Stimulated activated CD8-positive, alpha-beta memory T cell treated with anti-CD3 and anti-CD28 coated beads, Interleukin-7, amount 100 ng/mL, for 1 hour (primary cell): ENCODE measurements around the gene KRT82.
"Not testable (repeated sequence)": the region's sequence is repeated elsewhere in the genome, so short reads cannot be mapped to it uniquely, and the experiment has no call there.

Source experiments
- DNase-seq, 2 donors: peaks; one replicate each; pipeline ENCODE4 v3.0.0-alpha.2; 2020; ENCODE audit warnings: low read depth in 2 of 2

The KRT82 gene

DNA sequence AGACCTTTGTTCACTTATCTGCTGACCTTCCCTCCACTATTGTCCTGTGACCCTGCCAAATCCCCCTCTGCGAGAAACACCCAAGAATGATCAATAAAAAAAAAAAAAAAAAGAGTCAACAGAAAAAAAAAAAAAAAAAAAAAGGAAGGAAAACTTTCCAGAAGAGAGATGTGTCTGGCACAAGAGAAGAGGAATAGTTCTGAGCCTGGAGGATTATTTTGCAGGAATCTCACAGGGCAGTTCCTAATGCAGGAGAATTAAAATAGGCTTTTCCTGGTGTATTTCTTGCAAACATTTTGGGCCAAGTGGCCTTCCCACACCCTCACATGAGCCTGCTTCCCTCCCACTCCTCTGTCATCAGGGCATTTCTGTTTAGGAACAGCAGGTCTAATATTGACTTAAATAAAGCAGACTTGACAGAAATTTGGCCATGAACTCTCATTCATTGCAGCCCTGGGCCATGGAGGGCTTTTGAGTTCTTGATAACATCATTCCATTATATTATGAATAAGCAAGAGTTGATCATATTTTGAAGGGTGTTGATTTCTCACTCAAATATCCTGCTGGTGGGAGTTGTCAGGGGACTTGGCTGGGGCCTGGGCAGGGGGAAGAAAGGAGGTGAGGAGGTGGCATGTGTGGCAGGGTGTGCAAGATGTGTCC lies 4.6 kb upstream of the KRT82 start:
- not testable (repeated sequence) for DNase-seq

DNA sequence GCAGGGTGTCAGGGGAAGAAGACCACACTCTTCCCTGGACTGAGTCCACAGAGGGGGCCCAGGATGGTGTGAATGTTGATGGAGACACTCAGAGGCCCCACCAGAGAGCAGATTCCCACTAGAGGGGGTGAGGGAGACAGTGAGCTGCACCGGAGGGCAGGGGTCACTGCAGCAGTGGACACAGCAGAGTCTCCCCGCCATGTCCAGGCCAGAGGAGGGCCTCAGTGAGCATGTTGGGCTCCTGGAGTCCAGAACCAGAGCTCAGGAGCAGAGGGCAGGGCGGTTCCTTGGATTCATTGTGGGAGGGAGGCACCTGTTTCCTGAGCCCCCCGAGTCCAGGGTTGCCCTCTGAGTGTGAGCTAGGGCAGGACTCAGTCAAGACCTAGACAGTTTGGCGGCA lies 1.8 kb upstream of the KRT82 start:
- no peak for DNase-seq

DNA sequence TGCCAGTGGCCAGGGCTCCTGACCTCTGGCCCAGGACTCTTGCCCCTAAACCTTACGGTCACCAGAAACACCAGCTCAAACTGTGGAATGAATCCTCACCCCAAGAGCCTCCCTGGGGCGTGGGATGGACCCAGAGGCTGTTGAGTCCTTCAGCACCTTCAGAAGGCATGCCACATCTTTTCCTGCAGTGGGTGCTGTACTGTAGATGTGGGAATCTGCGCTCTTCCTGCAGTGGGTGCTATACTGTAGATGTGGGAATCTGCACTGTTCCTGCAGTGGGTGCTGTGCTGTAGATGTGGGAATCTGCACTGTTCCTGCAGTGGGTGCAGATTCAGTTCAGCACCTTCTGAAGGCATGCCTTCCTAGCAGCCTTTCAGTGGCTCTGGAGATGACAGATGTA lies 1.2 kb downstream of the KRT82 start:
- no peak for DNase-seq

DNA sequence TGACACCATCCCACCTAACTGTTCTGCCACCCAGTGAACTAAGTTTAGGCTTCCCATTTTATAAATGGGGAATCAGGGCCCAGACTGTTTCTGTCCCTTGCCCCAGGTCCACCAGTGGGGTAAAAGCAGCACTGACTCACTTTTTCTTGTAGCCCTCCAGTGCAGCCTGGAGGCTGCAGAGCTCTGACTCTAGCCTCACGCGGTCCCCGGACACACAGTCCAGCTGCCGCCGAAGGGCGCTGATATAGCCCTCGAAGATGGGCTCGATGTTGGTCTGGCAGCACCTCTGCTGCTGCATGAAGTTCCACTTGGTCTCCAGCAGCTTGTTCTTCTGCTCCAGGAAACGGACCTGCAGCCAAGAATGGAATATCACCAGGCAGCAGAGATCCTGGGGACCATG lies 2.6 kb downstream of the KRT82 start:
- DNase-seq: no peak

DNA sequence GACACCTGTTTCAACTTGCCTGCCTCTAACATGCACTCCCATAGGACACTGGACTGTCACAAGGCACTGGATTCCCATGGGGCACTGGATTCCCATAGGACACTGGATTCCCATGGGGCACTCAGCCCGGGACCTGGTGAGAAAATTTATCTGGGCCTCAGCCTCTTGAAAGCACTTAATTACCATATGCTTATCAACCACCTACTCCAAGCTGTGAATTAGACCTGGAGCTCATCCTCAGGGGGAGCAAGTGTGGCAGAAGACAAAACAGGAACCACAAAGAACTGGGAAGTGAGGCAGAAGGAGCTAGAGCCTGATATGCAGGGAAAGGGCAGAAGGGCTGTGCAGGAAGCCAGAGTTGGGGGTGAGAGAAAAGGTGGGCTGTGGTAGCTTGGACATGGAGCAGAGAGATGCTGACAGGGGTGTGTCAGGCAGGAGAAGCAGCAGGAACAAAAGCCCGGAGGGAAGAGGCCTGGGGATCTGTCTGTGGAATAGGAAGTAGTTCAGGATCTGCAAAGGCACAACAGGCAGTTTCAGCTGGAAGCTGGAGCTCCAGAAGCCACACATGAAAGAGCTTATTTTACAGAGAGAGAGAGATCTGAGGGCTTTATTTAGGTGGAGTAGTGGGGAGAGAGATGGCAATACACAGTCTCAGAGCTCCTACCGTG lies 3.1 kb downstream of the KRT82 start:
- no peak for DNase-seq

DNA sequence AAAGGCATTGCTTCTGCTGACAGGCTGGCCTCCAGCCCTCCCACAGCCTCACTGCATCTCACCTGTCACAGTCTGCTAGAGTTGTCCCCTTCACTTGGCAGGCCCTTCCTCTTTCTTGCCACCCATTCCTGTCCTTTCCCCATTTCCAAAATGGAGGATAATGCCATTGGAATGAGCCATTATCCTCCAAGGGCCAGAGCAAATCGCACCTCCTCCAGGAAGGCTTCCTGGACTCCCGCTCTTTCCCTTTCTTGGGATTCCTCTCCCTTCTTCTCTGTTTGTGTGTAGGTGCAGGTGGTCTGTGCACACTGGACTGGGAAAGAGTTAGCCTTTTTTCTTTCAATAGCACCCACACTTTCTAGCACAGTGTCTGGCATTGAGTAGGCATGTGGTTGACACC lies 3.8 kb downstream of the KRT82 start:
- no peak for DNase-seq

DNA sequence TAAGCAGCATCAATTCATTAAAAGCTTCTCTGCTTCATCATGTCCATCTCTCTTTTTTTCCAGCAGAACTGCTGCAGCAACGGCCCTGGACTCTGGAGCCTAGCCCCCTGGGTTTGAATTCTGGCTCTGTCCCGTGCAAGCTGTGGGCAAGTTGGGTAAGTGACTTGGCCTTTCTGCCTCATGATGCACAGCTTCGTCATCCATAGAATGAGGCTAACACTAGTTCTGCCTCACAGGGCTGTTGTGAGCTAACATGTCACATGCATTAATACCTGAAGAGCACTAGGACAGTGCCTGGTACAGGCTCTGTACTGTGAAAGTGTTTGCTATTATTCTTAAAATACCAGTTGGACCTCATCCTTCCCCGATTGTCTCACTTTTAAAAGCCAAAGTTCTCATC lies 4.2 kb downstream of the KRT82 start:
- DNase-seq: no peak

DNA sequence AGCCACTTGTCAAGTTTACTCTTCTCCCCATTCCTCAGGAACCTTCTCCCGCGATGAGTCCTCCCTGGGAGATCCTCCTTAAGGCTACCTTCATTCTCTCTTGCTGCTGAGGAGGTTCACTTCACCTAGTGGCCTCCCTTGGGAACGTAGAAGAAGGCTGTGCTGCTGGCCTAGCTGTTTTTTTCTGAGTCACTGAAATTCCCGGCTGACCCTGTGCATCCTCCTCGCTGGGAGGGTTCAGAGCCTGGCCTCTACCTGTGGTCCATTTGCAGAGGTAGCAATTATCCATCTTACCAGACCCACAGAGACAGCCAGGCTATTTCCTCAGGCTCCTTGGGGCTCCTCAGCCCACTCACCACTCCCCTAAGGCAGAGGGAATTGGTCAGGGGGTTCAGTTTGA lies 4.6 kb downstream of the KRT82 start:
- DNase-seq: no peak

DNA sequence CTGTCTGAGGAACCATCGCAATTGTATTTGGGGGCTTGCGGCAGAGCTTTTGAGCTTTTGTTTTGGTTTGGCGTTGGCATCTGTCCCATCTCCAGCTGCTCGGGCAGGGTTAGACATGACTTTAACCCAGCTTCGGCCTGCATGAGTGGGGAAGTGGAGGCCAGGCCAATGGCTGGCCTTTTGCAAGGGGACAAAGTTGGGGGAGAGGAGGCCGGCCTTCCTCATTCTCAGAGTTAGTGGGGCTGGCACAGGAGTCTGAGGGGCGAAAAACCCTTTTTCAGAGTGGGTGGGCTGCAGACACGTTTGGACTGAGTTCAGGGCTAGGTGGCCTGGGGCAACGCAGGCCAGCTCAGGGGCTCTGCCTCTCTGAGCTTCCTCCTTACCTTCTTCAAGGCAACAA lies 5.2 kb downstream of the KRT82 start:
- no peak for DNase-seq

DNA sequence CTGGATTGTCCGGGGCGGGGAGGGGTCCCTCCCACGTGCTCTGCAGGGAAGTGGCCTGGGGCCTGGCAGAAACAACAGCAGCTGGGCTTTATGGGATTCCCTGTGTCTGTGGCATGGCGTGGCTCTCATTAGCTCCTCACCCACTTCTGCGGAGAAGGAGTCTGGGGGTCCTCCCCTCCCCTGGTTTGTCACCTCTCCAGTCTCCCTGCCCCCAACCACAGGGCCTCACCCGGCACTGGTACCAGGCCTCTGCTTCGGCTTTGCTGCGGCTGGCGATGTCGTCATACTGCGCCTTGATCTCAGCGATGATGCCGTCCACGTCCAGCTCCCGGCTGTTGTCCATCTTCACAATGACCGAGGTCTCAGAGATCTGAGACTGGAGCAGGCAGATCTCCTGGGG lies 6.4 kb downstream of the KRT82 start:
- DNase-seq: no peak

DNA sequence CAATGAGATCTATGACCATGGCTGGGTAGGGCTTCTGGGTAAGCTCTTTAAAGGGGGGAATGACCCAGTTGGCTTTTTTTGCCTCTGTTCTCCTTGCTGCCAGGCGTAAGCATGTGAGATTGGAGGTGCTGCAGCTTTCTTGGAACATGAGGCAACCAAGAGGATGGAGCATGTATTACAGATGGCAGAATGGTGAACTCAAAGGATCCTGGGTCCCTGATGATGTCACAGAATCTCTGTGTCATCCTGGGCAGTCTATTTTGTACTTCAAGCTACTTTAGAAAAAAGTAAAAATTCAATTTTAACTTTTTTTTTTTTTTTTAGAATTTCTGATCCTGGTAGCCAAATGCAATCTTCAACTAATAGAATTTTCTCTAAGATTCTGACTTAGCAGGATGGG lies 8.0 kb downstream of the KRT82 start:
- DNase-seq: no peak

DNA sequence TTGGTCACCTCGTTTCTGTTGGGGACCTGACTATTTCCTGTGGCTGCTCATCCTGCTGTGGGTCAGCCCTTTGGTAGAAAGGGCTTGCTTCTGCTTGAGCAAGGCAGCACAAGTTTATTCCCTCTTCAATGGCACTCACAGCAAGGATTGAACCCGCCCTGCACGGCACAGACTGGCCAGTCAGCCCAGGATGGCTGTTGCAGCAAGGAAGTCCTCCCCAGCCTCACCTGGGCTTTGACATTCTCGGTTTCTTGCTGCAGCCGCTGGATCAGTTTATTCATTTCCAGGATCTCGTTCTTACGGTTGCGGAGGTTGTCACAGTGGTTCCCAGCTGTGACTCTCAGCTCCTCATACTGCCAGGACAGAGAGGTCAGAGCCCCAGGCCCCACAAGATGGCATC lies 9.5 kb downstream of the KRT82 start:
- no peak for DNase-seq

DNA sequence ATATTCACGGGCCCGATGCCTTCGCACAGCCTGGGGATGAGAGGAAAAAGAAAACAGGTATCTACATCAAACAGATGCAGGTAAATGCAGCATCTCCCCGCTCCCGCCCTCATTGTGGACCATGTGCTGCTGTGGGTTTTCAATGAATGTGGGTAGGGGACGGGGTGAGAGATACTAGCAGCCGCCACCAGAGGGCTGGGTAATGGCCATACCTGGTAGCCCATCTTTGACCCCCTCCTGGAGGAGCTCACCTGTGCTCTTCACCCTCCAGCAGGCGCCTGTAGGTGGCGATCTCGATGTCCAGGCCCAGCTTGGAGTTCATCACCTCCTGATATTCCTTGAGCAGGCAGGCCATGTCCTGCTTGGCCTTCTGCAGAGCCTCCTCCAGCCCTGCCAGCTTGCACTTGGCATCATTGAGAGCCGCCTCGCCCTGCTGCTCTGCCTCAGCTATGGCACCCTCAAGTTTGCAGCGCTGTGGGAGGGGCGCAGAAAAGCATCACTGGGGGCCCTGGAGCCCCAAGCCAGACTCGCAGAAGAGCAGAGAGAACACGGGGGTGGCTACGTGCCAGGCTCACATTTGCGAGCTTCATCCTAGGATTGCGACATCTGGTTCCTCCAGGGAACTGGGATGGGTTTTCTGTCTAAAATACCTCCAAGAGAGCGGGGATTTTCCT lies 10.2 kb downstream of the KRT82 start:
- no peak for DNase-seq

DNA sequence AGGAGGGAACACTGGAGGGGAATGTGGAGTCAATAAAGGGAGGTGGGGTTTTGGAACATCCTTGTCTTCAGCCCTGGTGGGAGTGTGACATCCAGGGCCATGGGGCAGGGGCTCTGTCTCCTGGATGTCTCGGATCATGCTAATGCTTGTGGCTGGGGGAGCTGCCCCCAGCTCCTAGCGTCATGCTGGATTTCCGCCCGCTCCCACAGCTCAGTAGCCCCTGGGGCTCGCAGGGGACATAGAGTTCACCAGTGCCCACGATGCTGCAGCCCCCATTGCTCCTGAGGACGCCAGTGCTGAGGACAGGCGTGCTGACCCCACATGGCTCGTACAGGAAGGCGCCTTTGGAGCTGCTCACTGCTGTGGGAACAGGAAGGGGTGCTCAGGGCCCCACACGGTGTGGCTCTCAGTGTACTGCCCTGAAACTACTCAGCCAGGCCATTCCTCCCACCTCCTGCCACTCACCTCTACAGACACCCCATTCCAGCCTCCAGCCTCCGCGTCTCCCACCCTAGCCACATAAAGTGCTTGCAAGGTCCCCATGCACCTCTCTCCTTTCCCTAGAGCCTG lies 11.2 kb downstream of the KRT82 start:
- DNase-seq: no peak

DNA sequence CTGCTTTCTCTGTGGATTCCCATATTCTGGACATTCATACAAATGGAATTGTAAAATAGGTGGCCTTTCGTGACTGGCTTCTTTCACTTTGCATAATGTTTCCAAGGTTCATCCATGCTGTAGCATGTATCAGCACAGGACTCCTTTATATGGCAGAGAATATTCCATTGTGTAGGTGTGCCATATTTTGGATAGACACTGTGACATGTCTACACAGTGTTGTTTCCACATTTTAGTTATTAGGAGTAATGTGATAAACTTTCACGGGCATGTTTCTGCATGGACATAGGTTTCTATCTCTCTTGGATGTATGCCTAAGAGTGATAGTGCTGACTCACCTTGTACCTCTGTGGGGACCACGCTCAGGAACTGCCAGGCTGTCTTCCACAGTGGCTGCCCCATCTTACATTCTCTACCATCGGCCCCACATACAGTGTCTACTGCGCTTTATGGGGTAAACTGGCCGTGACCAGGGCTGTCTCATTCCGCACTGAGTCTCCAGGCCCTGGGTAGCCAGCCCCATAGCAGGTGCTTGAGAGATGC lies 13.6 kb downstream of the KRT82 start:
- DNase-seq: no peak

DNA sequence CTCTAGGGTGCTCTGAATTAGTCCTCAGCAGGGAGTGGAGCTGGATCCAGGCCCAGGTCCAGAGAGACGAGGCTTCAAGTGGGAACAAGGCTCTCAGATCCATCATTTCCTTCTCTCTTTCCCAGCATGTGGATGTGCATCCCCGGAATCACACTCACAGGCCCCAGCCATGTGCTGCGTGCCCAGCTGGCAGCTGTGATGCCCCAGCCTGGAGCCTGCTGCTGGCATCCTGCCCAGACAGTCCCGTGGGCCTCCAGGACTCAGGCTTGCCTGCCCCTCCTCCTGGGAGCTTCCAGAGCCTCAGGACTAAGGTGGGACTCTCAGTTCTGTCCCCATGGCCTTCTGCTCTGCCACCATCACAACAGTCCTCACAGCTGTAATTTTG lies 14.5 kb downstream of the KRT82 start:
- no peak for DNase-seq

DNA sequence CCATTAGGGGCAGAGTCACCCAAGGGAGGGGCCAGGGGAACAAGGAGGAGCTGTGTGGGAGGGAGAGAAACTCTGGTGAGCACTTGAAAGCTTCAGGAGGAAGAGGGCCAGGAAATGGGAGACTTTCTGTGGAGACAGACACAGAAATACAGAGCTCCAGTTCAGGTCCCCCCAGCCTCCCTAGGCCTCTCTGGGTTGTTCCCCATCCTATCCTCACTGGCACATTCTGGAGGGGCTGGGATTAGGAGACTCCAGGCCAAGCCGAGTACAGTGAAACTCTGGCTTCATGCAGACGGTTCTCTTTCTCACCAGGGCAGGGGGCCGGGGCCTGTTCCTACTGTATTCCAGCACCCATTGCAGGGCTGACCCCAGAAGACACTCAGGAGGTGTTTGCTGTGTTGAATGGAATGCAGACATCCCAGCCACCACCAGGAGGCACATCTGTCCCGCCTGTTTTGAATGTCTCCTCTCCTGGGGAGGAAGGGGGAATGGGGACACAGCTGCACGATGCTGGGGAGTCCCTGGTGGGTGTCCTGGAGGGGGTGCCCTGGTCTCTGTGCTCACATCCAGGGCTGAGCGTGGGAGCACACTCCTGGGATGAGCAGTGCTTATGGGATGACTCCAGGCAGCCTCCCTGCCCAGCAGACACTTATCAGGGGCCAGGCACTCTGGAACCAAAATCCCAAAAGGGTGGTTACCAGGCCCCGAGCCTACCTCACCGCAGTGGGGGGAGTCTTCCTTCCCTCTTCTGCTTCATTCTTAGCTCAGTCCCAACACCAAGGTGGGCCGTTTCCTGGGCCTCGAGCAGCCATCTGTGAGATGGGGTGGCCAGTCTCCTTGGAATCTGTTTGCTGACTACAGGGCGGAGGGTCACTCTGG lies 15.2 kb downstream of the KRT82 start:
- no peak for DNase-seq

DNA sequence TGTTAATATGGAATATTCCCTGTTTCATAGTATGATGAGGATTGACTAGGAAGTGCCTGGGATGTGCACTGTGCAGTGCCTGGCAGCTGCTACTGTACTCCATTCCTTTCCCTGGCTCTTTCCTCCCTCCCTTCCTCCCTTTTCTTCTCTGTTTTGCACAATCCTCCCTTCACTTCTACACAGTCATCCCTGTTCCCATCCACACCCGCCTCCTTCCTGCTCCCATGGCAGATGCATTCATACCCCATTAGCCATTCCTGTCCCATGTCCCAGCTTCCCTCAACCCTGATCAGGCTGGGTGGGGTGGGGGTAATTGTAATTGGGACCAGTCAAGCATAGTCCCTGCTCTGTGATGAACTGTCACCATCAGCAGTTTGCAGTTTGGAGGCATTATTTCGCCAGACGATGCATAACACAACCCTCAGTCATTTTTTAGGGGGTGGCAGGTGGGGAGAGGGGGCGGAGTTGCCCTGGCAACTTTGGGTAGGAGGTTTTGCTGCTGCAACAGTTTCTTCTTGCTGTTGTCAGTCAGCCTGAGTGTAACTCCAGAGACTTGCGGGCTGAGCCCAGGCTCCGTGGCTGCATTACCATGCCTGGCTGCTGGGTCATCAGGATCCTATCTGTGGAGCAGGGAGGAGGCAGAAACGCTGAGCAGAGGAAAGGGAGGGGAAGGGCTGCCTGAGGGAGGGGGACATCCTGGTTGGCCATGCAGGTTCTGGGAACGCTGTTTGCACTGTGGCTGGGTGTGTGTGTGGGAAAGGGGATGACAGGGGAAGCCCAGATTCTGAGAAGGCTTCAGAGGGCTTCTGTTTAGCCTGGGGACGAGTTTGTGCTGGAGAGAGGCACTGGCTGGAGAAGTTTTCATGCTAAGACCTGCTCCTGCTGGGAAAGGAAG lies 16.6 kb downstream of the KRT82 start:
- no peak for DNase-seq

DNA sequence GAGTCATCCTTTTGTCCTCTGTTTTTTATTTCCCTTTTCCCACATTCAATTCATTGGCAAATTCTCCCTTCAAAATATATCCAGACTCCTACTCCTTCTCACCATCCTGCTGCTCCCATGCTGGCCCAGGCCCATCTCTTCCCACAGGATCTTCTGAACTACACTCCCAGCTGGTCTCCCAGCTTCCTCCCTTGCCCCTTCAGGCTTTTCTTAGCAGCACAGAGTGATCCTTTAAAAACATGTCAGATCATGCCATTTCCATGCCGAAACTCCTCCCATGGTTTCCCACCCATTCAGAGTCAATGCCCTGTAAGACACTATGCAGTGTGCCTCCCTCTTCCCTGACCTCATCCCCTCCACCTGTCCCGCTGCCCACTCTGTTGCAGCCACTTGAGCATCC lies 18.3 kb downstream of the KRT82 start:
- DNase-seq: no peak

DNA sequence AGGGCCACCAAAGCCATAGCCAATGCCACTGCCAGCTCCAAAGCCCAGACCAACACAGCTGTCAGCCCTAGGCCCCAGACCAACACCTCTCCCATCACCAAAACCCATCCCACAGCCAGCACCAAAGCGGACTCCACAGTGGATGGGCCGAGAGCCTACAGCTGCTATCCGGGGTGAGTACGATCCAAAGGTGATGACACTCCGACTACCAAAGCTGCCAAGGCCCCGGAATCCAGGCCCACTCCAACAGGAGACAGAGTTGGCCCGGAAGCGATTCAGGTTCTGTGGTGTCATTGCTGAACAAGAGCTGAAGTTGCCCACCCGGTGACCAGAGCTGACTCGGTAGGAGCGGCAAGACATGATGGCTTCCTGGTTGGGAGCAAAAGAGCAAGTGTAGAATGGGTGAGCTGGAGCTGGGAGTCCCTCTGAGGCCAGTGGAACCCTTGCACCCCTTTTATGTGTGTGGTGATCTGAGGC lies 20.9 kb downstream of the KRT82 start, which contains the start of gene KRT84:
KRT84 (minus strand) TSS at position 427 of the 477 bp plus-strand sequence; CDS start at position 360, 67 bp downstream.
- DNase-seq: no peak
